ENCODE data around the gene ZNF582.
A peak's percentile ranks its signal among the peaks of the same experiment; 100 is the strongest.

Gene ZNF582

DNA sequence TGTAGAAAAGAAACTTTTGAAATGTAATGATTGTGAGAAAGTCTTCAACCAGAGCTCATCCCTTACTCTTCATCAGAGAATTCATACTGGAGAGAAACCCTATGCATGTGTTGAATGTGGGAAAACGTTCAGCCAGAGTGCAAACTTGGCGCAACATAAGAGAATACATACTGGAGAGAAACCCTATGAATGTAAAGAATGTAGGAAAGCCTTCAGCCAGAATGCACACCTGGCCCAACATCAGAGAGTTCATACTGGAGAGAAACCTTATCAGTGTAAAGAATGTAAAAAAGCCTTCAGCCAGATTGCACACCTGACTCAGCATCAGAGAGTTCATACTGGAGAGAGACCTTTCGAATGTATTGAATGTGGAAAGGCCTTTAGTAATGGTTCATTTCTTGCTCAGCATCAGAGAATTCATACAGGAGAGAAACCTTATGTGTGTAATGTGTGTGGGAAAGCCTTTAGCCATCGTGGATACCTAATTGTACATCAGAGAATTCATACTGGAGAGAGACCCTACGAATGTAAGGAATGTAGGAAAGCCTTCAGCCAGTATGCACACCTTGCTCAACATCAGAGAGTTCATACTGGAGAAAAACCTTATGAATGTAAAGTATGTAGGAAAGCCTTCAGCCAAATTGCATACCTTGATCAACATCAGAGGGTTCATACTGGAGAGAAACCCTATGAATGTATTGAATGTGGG lies 30.1 kb upstream of the ZNF582 start:
- Histone ChIP-seq H4K91ac (ENCODE audit: low read length) (no peak overlapping the region), H2BK12ac (ENCODE audit: low read length in 2 of 2) (no peak overlapping the region), H2AFZ (ENCODE audit: low read depth, low read length) (no peak overlapping the region), H3K4me2 (ENCODE audit: low read length, poor library complexity, severe bottlenecking) (no peak overlapping the region), H4K8ac (ENCODE audit: low read length) (no peak overlapping the region), H3K4me3 (ENCODE audit: insufficient read depth in 1 of 2, low read depth in 1 of 2, low read length in 2 of 2) (peak overlapping the region in 1 of 2 experiments; percentile 67), H3K23ac (ENCODE audit: low read length in 2 of 2) (no peak overlapping the region), H3K27ac (ENCODE audit: low read length, poor library complexity, severe bottlenecking) (no peak overlapping the region), H3K9me3 (ENCODE audit: control insufficient read depth, low read length) (peaks cover 99% of the 10 kb centered on the region), H3K4ac (ENCODE audit: low read depth in 1 of 2, low read length in 2 of 2) (no peak overlapping the region), H3K14ac (ENCODE audit: low read length in 2 of 2) (no peak overlapping the region), H2BK5ac (ENCODE audit: low read depth, low read length, poor library complexity, severe bottlenecking) (no peak overlapping the region), H3K9ac (ENCODE audit: low read length) (no peak overlapping the region), H3K4me1 (ENCODE audit: control insufficient read depth, insufficient read depth, low read depth, low read length) (no peaks in the 10 kb centered on the region), H3K27me3 (ENCODE audit: control insufficient read depth in 1 of 2, insufficient read depth in 1 of 2, low read length in 2 of 2) (no peaks in the 10 kb centered on the region), H3K36me3 (ENCODE audit: control insufficient read depth in 1 of 2, insufficient read depth in 2 of 2, low read depth in 1 of 2, low read length in 2 of 2) (peaks cover 0 to 54% of the 10 kb centered on the region in 2 experiments), H2BK120ac (ENCODE audit: low read depth, low read length) (no peak overlapping the region), H3K18ac (ENCODE audit: low read depth in 1 of 2, low read length in 2 of 2) (no peak overlapping the region), H2BK15ac (ENCODE audit: low read depth, poor library complexity, severe bottlenecking) (no peak overlapping the region), H3K79me1 (replicated peaks; ENCODE audit: low read length, poor library complexity, severe bottlenecking) (no peaks in the 10 kb centered on the region), H2AK5ac (ENCODE audit: low read length, severe bottlenecking) (no peak overlapping the region)
- peak; percentile 9 for DNase-seq
- WGBS, result 97% methylated on average over 5 of the region's 5 CpGs

DNA sequence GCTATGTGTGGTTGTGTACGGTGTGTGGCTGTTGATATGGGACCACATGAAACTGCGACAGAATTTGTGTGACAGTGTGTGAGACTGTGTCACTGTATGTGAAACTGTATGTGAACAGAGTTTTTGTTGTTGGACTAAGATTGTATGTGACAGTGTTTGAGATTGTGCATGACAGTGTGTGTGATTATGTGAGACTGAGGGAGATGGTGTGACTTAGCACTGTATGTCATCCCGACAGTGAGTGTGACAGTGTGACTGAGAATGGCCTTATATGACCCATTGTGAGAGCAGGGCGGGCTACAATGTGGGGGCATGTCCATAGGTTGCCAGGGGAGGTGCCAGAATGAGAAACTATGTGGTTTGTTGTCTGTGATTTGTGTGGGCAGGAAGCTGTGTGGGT lies 11.7 kb upstream of the ZNF582 start:
- peaks cover 18% of the 10 kb centered on the region for H3K79me1 ChIP-seq (replicated peaks; ENCODE audit: low read length, poor library complexity, severe bottlenecking)
- H3K9me3 ChIP-seq (ENCODE audit: control insufficient read depth, low read length), result peaks cover 54% of the 10 kb centered on the region
- H3K18ac ChIP-seq (ENCODE audit: low read depth in 1 of 2, low read length in 2 of 2), result no peak overlapping the region
- no peak overlapping the region for H4K91ac ChIP-seq (ENCODE audit: low read length)
- H3K4me2 ChIP-seq (ENCODE audit: low read length, poor library complexity, severe bottlenecking), result no peak overlapping the region
- no peak overlapping the region for H2BK12ac ChIP-seq (ENCODE audit: low read length in 2 of 2)
- H3K4me3 ChIP-seq (ENCODE audit: insufficient read depth in 1 of 2, low read depth in 1 of 2, low read length in 2 of 2), result peak overlapping the region in 1 of 2 experiments; percentile 99
- no peak overlapping the region for H2BK15ac ChIP-seq (ENCODE audit: low read depth, poor library complexity, severe bottlenecking)
- peaks cover 7% of the 10 kb centered on the region for H3K4me1 ChIP-seq (ENCODE audit: control insufficient read depth, insufficient read depth, low read depth, low read length)
- H3K27ac ChIP-seq (ENCODE audit: low read length, poor library complexity, severe bottlenecking), result no peak overlapping the region
- no peak for DNase-seq
- H2BK5ac ChIP-seq (ENCODE audit: low read depth, low read length, poor library complexity, severe bottlenecking), result no peak overlapping the region
- peaks cover 9 to 35% of the 10 kb centered on the region in 2 experiments for H3K36me3 ChIP-seq (ENCODE audit: control insufficient read depth in 1 of 2, insufficient read depth in 2 of 2, low read depth in 1 of 2, low read length in 2 of 2)
- no peak overlapping the region for H3K23ac ChIP-seq (ENCODE audit: low read length in 2 of 2)
- H2AK5ac ChIP-seq (ENCODE audit: low read length, severe bottlenecking), result no peak overlapping the region
- H4K8ac ChIP-seq (ENCODE audit: low read length), result no peak overlapping the region
- H2BK120ac ChIP-seq (ENCODE audit: low read depth, low read length), result no peak overlapping the region
- H2AFZ ChIP-seq (ENCODE audit: low read depth, low read length), result no peak overlapping the region
- H3K4ac ChIP-seq (ENCODE audit: low read depth in 1 of 2, low read length in 2 of 2), result no peak overlapping the region
- whole genome bisulfite sequencing, result 98% methylated on average over 4 of the region's 4 CpGs
- H3K27me3 ChIP-seq (ENCODE audit: control insufficient read depth in 1 of 2, insufficient read depth in 1 of 2, low read length in 2 of 2), result no peaks in the 10 kb centered on the region
- H3K14ac ChIP-seq (ENCODE audit: low read length in 2 of 2), result no peak overlapping the region
- peak overlapping the region; percentile 93 for H3K9ac ChIP-seq (ENCODE audit: low read length)

- H2AFZ ChIP-seq (ENCODE audit: low read depth, low read length), result peak overlapping the region; percentile 94
- peaks cover 7% of the 10 kb centered on the region for H3K4me1 ChIP-seq (ENCODE audit: control insufficient read depth, insufficient read depth, low read depth, low read length)
- H3K14ac ChIP-seq (ENCODE audit: low read length in 2 of 2), result peak overlapping the region in 1 of 2 experiments; percentile 90
- H3K18ac ChIP-seq (ENCODE audit: low read depth in 1 of 2, low read length in 2 of 2), result peak overlapping the region in 1 of 2 experiments; percentile 95
- H2AK5ac ChIP-seq (ENCODE audit: low read length, severe bottlenecking), result no peak overlapping the region
- H3K4ac ChIP-seq (ENCODE audit: low read depth in 1 of 2, low read length in 2 of 2), result peak overlapping the region in 1 of 2 experiments; percentile 82
- H3K4me2 ChIP-seq (ENCODE audit: low read length, poor library complexity, severe bottlenecking), result peak overlapping the region; percentile 58
- H2BK12ac ChIP-seq (ENCODE audit: low read length in 2 of 2), result no peak overlapping the region
- H3K4me3 ChIP-seq (ENCODE audit: insufficient read depth in 1 of 2, low read depth in 1 of 2, low read length in 2 of 2), result peak overlapping the region; percentile 80 to 99
- no peak overlapping the region for H4K91ac ChIP-seq (ENCODE audit: low read length)
- H3K27ac ChIP-seq (ENCODE audit: low read length, poor library complexity, severe bottlenecking), result no peak overlapping the region
- peak overlapping the region; percentile 93 for H3K9ac ChIP-seq (ENCODE audit: low read length)
- WGBS, result 77% methylated on average over 9 of the region's 9 CpGs
- no peak overlapping the region for H2BK5ac ChIP-seq (ENCODE audit: low read depth, low read length, poor library complexity, severe bottlenecking)
- no peak overlapping the region for H3K23ac ChIP-seq (ENCODE audit: low read length in 2 of 2)
- no peak for DNase-seq
- peaks cover 18% of the 10 kb centered on the region for H3K79me1 ChIP-seq (replicated peaks; ENCODE audit: low read length, poor library complexity, severe bottlenecking)
- H3K27me3 ChIP-seq (ENCODE audit: control insufficient read depth in 1 of 2, insufficient read depth in 1 of 2, low read length in 2 of 2), result no peaks in the 10 kb centered on the region
- H3K9me3 ChIP-seq (ENCODE audit: control insufficient read depth, low read length), result peaks cover 54% of the 10 kb centered on the region
- H4K8ac ChIP-seq (ENCODE audit: low read length), result no peak overlapping the region
- H2BK120ac ChIP-seq (ENCODE audit: low read depth, low read length), result no peak overlapping the region
- no peak overlapping the region for H2BK15ac ChIP-seq (ENCODE audit: low read depth, poor library complexity, severe bottlenecking)
- H3K36me3 ChIP-seq (ENCODE audit: control insufficient read depth in 1 of 2, insufficient read depth in 2 of 2, low read depth in 1 of 2, low read length in 2 of 2), result peaks cover 9 to 35% of the 10 kb centered on the region in 2 experiments
Measured at GRCh38 chr19:56404705-56405056, 11.3 kb upstream of the ZNF582 start.

GRCh38 chr19:56403764-56404704 lies 10.7 kb upstream of the ZNF582 start, which contains the start of gene ZNF583:
Gene ZNF583 (plus strand): TSS chr19:56404332. CDS start chr19:56407115, 2,783 bp downstream.
- H3K27me3 ChIP-seq (ENCODE audit: control insufficient read depth in 1 of 2, insufficient read depth in 1 of 2, low read length in 2 of 2), result no peaks in the 10 kb centered on the region
- no peak within 1 kb of the TSS for H3K23ac ChIP-seq (ENCODE audit: low read length in 2 of 2)
- peak within 1 kb of the TSS; percentile 99 for H4K8ac ChIP-seq (ENCODE audit: low read length)
- peak within 1 kb of the TSS; percentile 100 for H2BK15ac ChIP-seq (ENCODE audit: low read depth, poor library complexity, severe bottlenecking)
- peak within 1 kb of the TSS; percentile 58 for H3K4me2 ChIP-seq (ENCODE audit: low read length, poor library complexity, severe bottlenecking)
- peaks cover 54% of the 10 kb centered on the region for H3K9me3 ChIP-seq (ENCODE audit: control insufficient read depth, low read length)
- H2BK5ac ChIP-seq (ENCODE audit: low read depth, low read length, poor library complexity, severe bottlenecking), result peak within 1 kb of the TSS; percentile 95
- H3K27ac ChIP-seq (ENCODE audit: low read length, poor library complexity, severe bottlenecking), result peak within 1 kb of the TSS; percentile 87
- peak; percentile 95 for DNase-seq
- H2BK120ac ChIP-seq (ENCODE audit: low read depth, low read length), result peak within 1 kb of the TSS; percentile 73
- H3K14ac ChIP-seq (ENCODE audit: low read length in 2 of 2), result peak within 1 kb of the TSS in 1 of 2 experiments; percentile 91
- H3K79me1 ChIP-seq (replicated peaks; ENCODE audit: low read length, poor library complexity, severe bottlenecking), result peaks cover 20% of the 10 kb centered on the region
- H3K18ac ChIP-seq (ENCODE audit: low read depth in 1 of 2, low read length in 2 of 2), result peak within 1 kb of the TSS; percentile 94 to 95
- peak within 1 kb of the TSS in 1 of 2 experiments; percentile 87 for H3K4ac ChIP-seq (ENCODE audit: low read depth in 1 of 2, low read length in 2 of 2)
- WGBS, result under 1% methylated on average over 62 of the region's 70 CpGs
- H3K36me3 ChIP-seq (ENCODE audit: control insufficient read depth in 1 of 2, insufficient read depth in 2 of 2, low read depth in 1 of 2, low read length in 2 of 2), result peaks cover 10 to 35% of the 10 kb centered on the region in 2 experiments
- peak within 1 kb of the TSS in 1 of 2 experiments; percentile 80 for H2BK12ac ChIP-seq (ENCODE audit: low read length in 2 of 2)
- peak within 1 kb of the TSS; percentile 80 to 99 for H3K4me3 ChIP-seq (ENCODE audit: insufficient read depth in 1 of 2, low read depth in 1 of 2, low read length in 2 of 2)
- peak within 1 kb of the TSS; percentile 23 for H2AK5ac ChIP-seq (ENCODE audit: low read length, severe bottlenecking)
- peak within 1 kb of the TSS; percentile 94 for H4K91ac ChIP-seq (ENCODE audit: low read length)
- H3K9ac ChIP-seq (ENCODE audit: low read length), result peak within 1 kb of the TSS; percentile 93
- H3K4me1 ChIP-seq (ENCODE audit: control insufficient read depth, insufficient read depth, low read depth, low read length), result peaks cover 7% of the 10 kb centered on the region
- H2AFZ ChIP-seq (ENCODE audit: low read depth, low read length), result peak within 1 kb of the TSS; percentile 94

Measured in mesenchymal stem cell (in vitro differentiated cells and primary cell).